HEK293 (cell line): ENCODE data around the gene IL3RA.

Experiments used
- CTCF ChIA-PET: fragments of 350-600 bp; formaldehyde crosslinking; extraction: SDS; loops from one replicate; lab custom pipeline; 2021; ENCODE audit warnings: antibody characterized with exemption; lab: Yijun Ruan, JAX
- POLR2A ChIA-PET: fragments of 300-600 bp; formaldehyde crosslinking; extraction: SDS; loops from one replicate; lab custom pipeline; 2020; ENCODE audit warnings: antibody characterized with exemption, inconsistent platforms; lab: Yijun Ruan, JAX
- H3K27ac ChIP-seq: fragments of 200-500 bp; sonication (Bioruptor generic); 2 replicates; pipeline ENCODE4 v1.5.1; 2014; ENCODE audit warnings: low read depth, low read length, control low read depth, inconsistent platforms; ENCODE audit errors: extremely low read depth
- H3K36me3 ChIP-seq, 2 experiments: fragments of 200-500 bp in 1 of 2; sonication (Bioruptor generic) in 1 of 2; 1 replicate in 1 of 2; 2 replicates in 1 of 2; pipeline ENCODE4 v1.5.1; 2014 to 2017; ENCODE audit warnings: inconsistent platforms in 2 of 2, low read length in 2 of 2; ENCODE audit not compliant: control insufficient read depth in 2 of 2, insufficient read depth in 1 of 2
- H3K4me1 ChIP-seq: fragments of 200-500 bp; sonication (Bioruptor generic); 2 replicates; pipeline ENCODE4 v1.5.1; 2014; ENCODE audit warnings: mild to moderate bottlenecking, low read length, inconsistent platforms; ENCODE audit not compliant: control insufficient read depth, insufficient read depth
- H3K4me3 ChIP-seq: 2 replicates; pipeline ENCODE4 v1.5.1; 2011; ENCODE audit warnings: low read depth, mild to moderate bottlenecking, control low read depth, low read length, moderate library complexity
- H3K9me3 ChIP-seq: fragments of 200-500 bp; sonication (Bioruptor generic); 2 replicates; pipeline ENCODE4 v1.5.1; 2014; ENCODE audit warnings: low read depth, low read length, inconsistent platforms; ENCODE audit not compliant: control insufficient read depth, insufficient read depth
- MZF1 ChIP-seq: fragments of 450-650 bp; formaldehyde crosslinking; IDR thresholded peaks from 2 replicates; pipeline ENCODE4 v1.5.1; 2017; ENCODE audit warnings: missing biosample characterization, missing genetic modification characterization, borderline replicate concordance
- OSR2 ChIP-seq: fragments of 450-650 bp; formaldehyde crosslinking; IDR thresholded peaks from 2 replicates; pipeline ENCODE4 v1.5.1; 2016; ENCODE audit warnings: missing biosample characterization, missing genetic modification characterization
- PRDM10 ChIP-seq: fragments of 450-650 bp; formaldehyde crosslinking; IDR thresholded peaks from 2 replicates; pipeline ENCODE4 v1.5.1; 2016; ENCODE audit warnings: missing biosample characterization, missing genetic modification characterization
- SETDB1 ChIP-seq: IDR thresholded peaks from one replicate; pipeline ENCODE4 v1.6.1; 2017; ENCODE audit warnings: mild to moderate bottlenecking, low read length, moderate library complexity, mixed read lengths; ENCODE audit not compliant: insufficient read length
- TCF7L2 ChIP-seq: IDR thresholded peaks from 2 replicates; pipeline ENCODE4 v1.6.1; 2011; ENCODE audit warnings: low read depth, mild to moderate bottlenecking, inconsistent platforms, low read length, moderate library complexity, borderline replicate concordance
- ZBTB1 ChIP-seq: fragments of 450-650 bp; formaldehyde crosslinking; IDR thresholded peaks from 2 replicates; pipeline ENCODE4 v1.5.1; 2016; ENCODE audit warnings: missing biosample characterization, missing genetic modification characterization
- ZBTB11 ChIP-seq: fragments of 450-650 bp; formaldehyde crosslinking; conservative IDR thresholded peaks from 2 replicates; pipeline ENCODE4 v1.5.1; 2016; ENCODE audit warnings: low read depth, missing biosample characterization, missing genetic modification characterization
- ZFP3 ChIP-seq: fragments of 450-650 bp; formaldehyde crosslinking; IDR thresholded peaks from 2 replicates; pipeline ENCODE4 v1.5.1; 2016; ENCODE audit warnings: low read depth, missing biosample characterization, missing genetic modification characterization
- ZFP37 ChIP-seq: fragments of 450-650 bp; formaldehyde crosslinking; IDR thresholded peaks from 2 replicates; pipeline ENCODE4 v1.5.1; 2016; ENCODE audit warnings: missing biosample characterization, missing genetic modification characterization
- ZNF146 ChIP-seq: fragments of 450-650 bp; formaldehyde crosslinking; IDR thresholded peaks from 2 replicates; pipeline ENCODE4 v1.5.1; 2016; ENCODE audit warnings: missing biosample characterization, missing genetic modification characterization
- ZNF169 ChIP-seq: fragments of 450-650 bp; formaldehyde crosslinking; IDR thresholded peaks from 2 replicates; pipeline ENCODE4 v1.5.1; 2016; ENCODE audit warnings: missing biosample characterization, missing genetic modification characterization
- ZNF354C ChIP-seq: fragments of 450-650 bp; formaldehyde crosslinking; IDR thresholded peaks from 2 replicates; pipeline ENCODE4 v1.5.1; 2016; ENCODE audit warnings: missing biosample characterization, missing genetic modification characterization, low read depth, borderline replicate concordance
- ZNF416 ChIP-seq: fragments of 450-650 bp; formaldehyde crosslinking; IDR thresholded peaks from 2 replicates; pipeline ENCODE4 v1.5.1; 2016; ENCODE audit warnings: missing biosample characterization, missing genetic modification characterization
- ZNF514 ChIP-seq: fragments of 450-650 bp; formaldehyde crosslinking; IDR thresholded peaks from 2 replicates; pipeline ENCODE4 v1.5.1; 2016; ENCODE audit warnings: missing biosample characterization, missing genetic modification characterization
- ZNF561 ChIP-seq: fragments of 450-650 bp; IDR thresholded peaks from 2 replicates; pipeline ENCODE4 v1.5.1; 2018; ENCODE audit warnings: missing biosample characterization, missing genetic modification characterization, borderline replicate concordance
- ZNF701 ChIP-seq: fragments of 450-650 bp; formaldehyde crosslinking; IDR thresholded peaks from 2 replicates; pipeline ENCODE4 v1.5.1; 2016; ENCODE audit warnings: missing biosample characterization, missing genetic modification characterization
- ZNF704 ChIP-seq: fragments of 450-650 bp; formaldehyde crosslinking; IDR thresholded peaks from 2 replicates; pipeline ENCODE4 v1.5.1; 2016; ENCODE audit warnings: missing biosample characterization, missing genetic modification characterization
- ZNF792 ChIP-seq: fragments of 450-650 bp; formaldehyde crosslinking; IDR thresholded peaks from 2 replicates; pipeline ENCODE4 v1.5.1; 2016; ENCODE audit warnings: missing biosample characterization, missing genetic modification characterization
- TF ChIP-seq, protein P1 (sequence below): IDR thresholded peaks from 2 replicates; pipeline ENCODE4 v1.6.1; 2011; ENCODE audit warnings: mild to moderate bottlenecking, low read depth, low read length, borderline replicate concordance

Gene IL3RA

GRCh38 chrX:1411326-1411725 is 74.7 kb downstream of the IL3RA start:
- no peak overlapping the region for H3K4me3 ChIP-seq
- H3K36me3 ChIP-seq: peaks cover 36 to 60% of the 10 kb centered on the region in 2 experiments
- H3K27ac ChIP-seq: no peak overlapping the region
- CTCF ChIA-PET: no interaction called here
- TF ChIP-seq ZNF146 (tag by site-specific recombination): no peak
- H3K9me3 ChIP-seq: no peaks in the 10 kb centered on the region
- POLR2A ChIA-PET: no interaction called here
- no peaks in the 10 kb centered on the region for H3K4me1 ChIP-seq

GRCh38 chrX:1412551-1413161 is 76.1 kb downstream of the IL3RA start:
- H3K4me1 ChIP-seq: no peaks in the 10 kb centered on the region
- CTCF ChIA-PET: no interaction called here
- H3K27ac ChIP-seq: no peak overlapping the region
- POLR2A ChIA-PET: no interaction called here
- H3K4me3 ChIP-seq: no peak overlapping the region
- no peak for TF ChIP-seq ZNF514 (tag by site-specific recombination)
- TF ChIP-seq SETDB1: no peak
- TF ChIP-seq OSR2 (tag by site-specific recombination): no peak
- TF ChIP-seq ZNF354C (tag by site-specific recombination): no peak
- TF ChIP-seq ZNF792: no peak
- TF ChIP-seq ZFP3: no peak
- TF ChIP-seq ZNF701 (tag by site-specific recombination): no peak
- no peak for TF ChIP-seq ZNF704
- TF ChIP-seq ZBTB11 (tag by site-specific recombination): no peak
- TF ChIP-seq ZNF561 (tag by site-specific recombination): no peak
- no peak for TF ChIP-seq MZF1 (tag by site-specific recombination)
- TF ChIP-seq ZNF416 (tag by site-specific recombination): no peak
- TF ChIP-seq PRDM10 (tag by site-specific recombination): no peak
- TF ChIP-seq ZFP37 (tag by site-specific recombination): no peak
- TF ChIP-seq ZNF169 (tag by site-specific recombination): no peak
- no peak for TF ChIP-seq TCF7L2
- TF ChIP-seq ZBTB1 (tag by site-specific recombination): no peak
- TF ChIP-seq, protein P1, sequence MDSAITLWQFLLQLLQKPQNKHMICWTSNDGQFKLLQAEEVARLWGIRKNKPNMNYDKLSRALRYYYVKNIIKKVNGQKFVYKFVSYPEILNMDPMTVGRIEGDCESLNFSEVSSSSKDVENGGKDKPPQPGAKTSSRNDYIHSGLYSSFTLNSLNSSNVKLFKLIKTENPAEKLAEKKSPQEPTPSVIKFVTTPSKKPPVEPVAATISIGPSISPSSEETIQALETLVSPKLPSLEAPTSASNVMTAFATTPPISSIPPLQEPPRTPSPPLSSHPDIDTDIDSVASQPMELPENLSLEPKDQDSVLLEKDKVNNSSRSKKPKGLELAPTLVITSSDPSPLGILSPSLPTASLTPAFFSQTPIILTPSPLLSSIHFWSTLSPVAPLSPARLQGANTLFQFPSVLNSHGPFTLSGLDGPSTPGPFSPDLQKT: no peak
- no peaks in the 10 kb centered on the region for H3K9me3 ChIP-seq
- peaks cover 27 to 60% of the 10 kb centered on the region in 2 experiments; a peak in 2 of 3 replicates for H3K36me3 ChIP-seq
